H1 (cell line): Measurements from ENCODE around the gene CMKLR1.

Experiments
- CTCF ChIP-seq, 3 experiments: IDR thresholded peaks; 1 replicate in 2 of 3; 2 replicates in 1 of 3; pipeline versions ENCODE4 v1.5.1 to v1.6.1; 2011; ENCODE audit warnings: low read length in 3 of 3, mild to moderate bottlenecking in 3 of 3, inconsistent platforms in 2 of 3, low read depth in 1 of 3, moderate library complexity in 1 of 3; ENCODE audit not compliant: insufficient read depth in 1 of 3; ENCODE audit errors: control extremely low read depth in 1 of 3
- EP300 ChIP-seq, 2 experiments: IDR thresholded peaks; 1 replicate in 1 of 2; 2 replicates in 1 of 2; pipeline ENCODE4 v1.6.1; 2011 to 2012; ENCODE audit warnings: low read depth in 2 of 2, low read length in 2 of 2, mild to moderate bottlenecking in 2 of 2, borderline replicate concordance in 1 of 2, inconsistent platforms in 1 of 2, moderate library complexity in 1 of 2
- EZH2 ChIP-seq: fragments of 200-600 bp; sonication (generic); IDR thresholded peaks from 2 replicates; pipeline ENCODE4 v1.7.1; 2012; ENCODE audit warnings: low read depth, mild to moderate bottlenecking, moderate library complexity, low read length, inconsistent platforms; ENCODE audit not compliant: severe bottlenecking
- HDAC2 ChIP-seq, 2 experiments: fragments of 300-600 bp in 1 of 2; sonication (generic) in 1 of 2; IDR thresholded peaks; 2 replicates each; pipeline ENCODE4 v1.6.1; 2011 to 2012; ENCODE audit warnings: low read depth in 2 of 2, low read length in 2 of 2, mild to moderate bottlenecking in 2 of 2, moderate library complexity in 2 of 2, borderline replicate concordance in 1 of 2, inconsistent platforms in 1 of 2
- JUND ChIP-seq: IDR thresholded peaks from 2 replicates; pipeline ENCODE4 v1.6.1; 2011; ENCODE audit warnings: mild to moderate bottlenecking, improper control_type of control experiment, low read length
- NRF1 ChIP-seq: IDR thresholded peaks from 2 replicates; pipeline ENCODE4 v1.6.1; 2011; ENCODE audit warnings: mild to moderate bottlenecking, low read depth, low read length, improper control_type of control experiment
- POLR2A ChIP-seq, 2 experiments: IDR thresholded peaks; 1 replicate in 1 of 2; 2 replicates in 1 of 2; pipeline ENCODE4 v1.6.1; 2011; ENCODE audit warnings: low read depth in 2 of 2, low read length in 2 of 2, mild to moderate bottlenecking in 2 of 2; ENCODE audit errors: control extremely low read depth in 1 of 2
- POLR2AphosphoS5 ChIP-seq: IDR thresholded peaks from 2 replicates; pipeline ENCODE4 v1.6.1; 2011; ENCODE audit warnings: low read depth, low read length
- RXRA ChIP-seq: IDR thresholded peaks from 2 replicates; pipeline ENCODE4 v1.6.1; 2011; ENCODE audit warnings: low read depth, mild to moderate bottlenecking, low read length, moderate library complexity; ENCODE audit not compliant: insufficient read depth
- SIX5 ChIP-seq: IDR thresholded peaks from 2 replicates; pipeline ENCODE4 v1.6.1; 2011; ENCODE audit warnings: mild to moderate bottlenecking, low read depth, low read length
- SP2 ChIP-seq: IDR thresholded peaks from 2 replicates; pipeline ENCODE4 v1.6.1; 2012; ENCODE audit warnings: mild to moderate bottlenecking, low read length, inconsistent platforms
- TAF1 ChIP-seq: IDR thresholded peaks from 2 replicates; pipeline ENCODE4 v1.6.1; 2011; ENCODE audit warnings: mild to moderate bottlenecking, low read depth, low read length
- USF2 ChIP-seq: IDR thresholded peaks from 2 replicates; pipeline ENCODE4 v1.6.1; 2011; ENCODE audit warnings: low read length, improper control_type of control experiment

- TF ChIP-seq EP300 (IDR thresholded peaks at IDR 0.05; ENCODE audit: borderline replicate concordance in 1 of 2, low read depth in 2 of 2, low read length in 2 of 2) (no peak), CTCF (IDR thresholded peaks at IDR 0.05; ENCODE audit: control extremely low read depth in 1 of 3, insufficient read depth in 1 of 3, low read depth in 1 of 3, low read length in 3 of 3) (no peak), JUND (no peak), USF2 (no peak), NRF1 (no peak), POLR2AphosphoS5 (no peak), TAF1 (no peak), SIX5 (no peak), EZH2 (no peak), SP2 (no peak), HDAC2 (IDR thresholded peaks at IDR 0.05; ENCODE audit: borderline replicate concordance in 1 of 2, low read depth in 2 of 2, low read length in 2 of 2) (no peak), POLR2A (IDR thresholded peaks at IDR 0.05; ENCODE audit: control extremely low read depth in 1 of 2, low read depth in 2 of 2, low read length in 2 of 2) (no peak), RXRA (no peak)
Measured at GRCh38 chr12:108257004-108257403, 82.1 kb downstream of the CMKLR1 start.
